Activated T-helper 1 cell treated with Interleukin-2 at 50 U/mL for 16 hours (primary cell): ENCODE measurements around the gene TAS2R1.
"Not testable (repeated sequence)": the region's sequence is repeated elsewhere in the genome, so short reads cannot be mapped to it uniquely, and the experiment has no call there.

Experiments
- DNase-seq: peaks from one replicate; pipeline ENCODE4 v3.0.0-alpha.2; 2020; ENCODE audit warnings: low read depth

The TAS2R1 gene

DNA sequence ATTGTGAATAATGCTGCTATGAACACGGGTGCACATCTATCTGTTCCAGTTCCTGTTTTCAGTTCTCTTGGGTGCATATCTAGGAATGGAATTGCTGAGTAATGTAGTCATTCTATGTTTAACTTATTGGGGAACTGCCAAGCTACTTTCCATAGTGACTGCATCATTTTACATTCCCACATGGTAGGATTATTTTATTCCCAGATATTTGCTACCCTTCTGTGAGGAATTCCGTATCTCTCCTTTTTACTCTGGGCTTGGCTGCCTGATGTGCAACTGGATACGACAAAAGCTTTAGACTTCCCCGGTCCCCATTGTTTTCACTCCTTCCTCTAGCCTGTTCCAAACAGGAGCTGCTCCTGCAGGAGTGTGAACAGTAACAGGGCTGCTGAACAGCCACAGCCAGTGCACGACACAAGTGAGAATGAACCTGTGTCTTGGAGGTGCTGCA is 7.2 kb downstream of the TAS2R1 start:
- no peak for DNase-seq

DNA sequence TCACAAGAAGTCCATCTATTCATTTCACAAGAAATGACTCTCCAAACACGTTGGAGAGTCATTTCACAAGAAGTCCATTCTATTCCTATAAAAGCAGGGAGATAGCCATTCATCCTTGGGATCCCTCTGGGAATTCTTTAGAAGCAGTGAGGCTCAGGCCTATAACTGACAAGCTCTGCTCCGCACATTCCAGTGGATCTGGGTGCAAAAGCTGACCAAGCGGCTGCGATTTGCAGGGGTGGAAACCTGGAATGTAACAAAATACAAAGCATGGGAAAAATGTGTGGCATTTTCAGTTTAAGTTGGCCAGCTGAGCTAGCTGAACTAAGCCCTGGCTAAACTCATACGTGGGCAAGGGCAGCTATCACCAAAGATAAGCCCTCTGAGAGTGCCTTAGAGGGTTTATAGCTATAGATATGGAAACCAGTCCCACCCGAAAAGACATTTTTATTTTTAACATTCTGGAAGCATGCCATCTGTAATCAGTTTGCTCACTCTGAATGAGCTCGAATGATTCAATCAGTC is 8.7 kb downstream of the TAS2R1 start:
- no peak for DNase-seq

DNA sequence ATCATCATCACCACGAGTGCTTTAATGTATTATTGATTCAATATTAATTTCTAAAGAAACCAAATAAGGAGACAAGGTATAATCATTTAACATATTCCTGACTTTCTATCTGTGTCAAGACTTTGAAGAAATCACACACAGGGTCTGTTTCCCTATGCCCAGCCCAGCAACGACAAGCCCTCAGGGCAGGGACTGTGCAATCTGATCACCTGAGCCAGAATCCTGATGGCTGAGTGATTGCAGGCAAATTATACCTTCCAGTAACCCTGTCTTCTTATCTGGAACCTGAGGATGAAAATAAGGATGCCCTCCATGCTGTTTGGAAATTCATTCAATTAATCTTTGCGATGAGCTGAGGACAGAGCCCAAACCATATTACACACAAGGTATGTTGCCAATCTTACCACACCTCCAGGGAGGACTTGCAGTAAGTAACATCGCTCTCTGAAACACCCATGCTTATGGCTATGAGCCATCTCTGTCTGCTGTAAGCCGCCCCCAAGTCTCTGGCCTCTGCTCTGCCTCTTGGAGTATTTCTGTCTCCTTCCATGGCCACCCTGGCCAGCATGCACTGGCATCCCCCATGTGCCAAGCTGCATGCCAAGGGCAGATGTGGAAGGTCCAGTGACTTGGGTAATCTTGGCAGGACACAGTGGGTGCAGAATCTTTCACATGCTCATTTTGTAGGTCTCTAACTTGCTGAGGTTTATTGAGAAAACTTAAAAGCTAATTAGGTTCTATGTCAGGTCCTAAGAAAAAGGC is 10.6 kb downstream of the TAS2R1 start:
- DNase-seq = no peak

DNA sequence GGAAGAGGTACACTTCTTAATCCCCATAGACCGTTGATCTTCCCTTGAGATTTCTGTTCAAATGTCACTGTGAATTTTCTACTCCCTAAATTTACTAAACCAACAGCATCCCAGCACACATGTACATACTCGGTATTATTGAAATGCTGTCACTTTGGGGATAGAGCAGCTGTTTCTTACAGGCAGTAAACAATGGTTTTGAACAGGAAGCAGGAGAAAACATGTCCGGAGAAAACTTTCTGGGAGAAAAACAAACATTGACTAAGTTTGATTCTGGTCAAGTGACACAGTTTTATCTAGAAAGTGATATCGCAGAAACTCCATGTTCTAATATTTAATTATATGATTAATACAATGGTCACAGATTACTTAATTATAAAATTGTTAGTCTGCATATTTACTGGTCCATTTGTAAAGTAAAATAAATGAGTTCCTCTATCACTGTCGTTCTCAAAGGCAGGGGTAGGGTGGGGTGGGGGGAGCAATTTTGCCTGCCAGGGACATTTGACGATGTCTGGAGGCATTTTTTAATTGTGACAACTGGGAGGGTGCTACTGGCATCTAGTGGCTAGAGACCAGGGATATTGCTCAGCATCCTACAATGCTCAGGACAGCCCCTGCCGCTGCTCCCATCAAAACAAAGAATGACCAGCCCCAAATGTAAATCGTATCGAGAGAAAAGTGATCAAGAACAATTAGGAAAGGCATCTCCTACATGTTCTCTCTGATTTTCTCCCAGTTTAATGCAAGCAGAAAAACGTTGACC is 12.2 kb downstream of the TAS2R1 start:
- no peak for DNase-seq

DNA sequence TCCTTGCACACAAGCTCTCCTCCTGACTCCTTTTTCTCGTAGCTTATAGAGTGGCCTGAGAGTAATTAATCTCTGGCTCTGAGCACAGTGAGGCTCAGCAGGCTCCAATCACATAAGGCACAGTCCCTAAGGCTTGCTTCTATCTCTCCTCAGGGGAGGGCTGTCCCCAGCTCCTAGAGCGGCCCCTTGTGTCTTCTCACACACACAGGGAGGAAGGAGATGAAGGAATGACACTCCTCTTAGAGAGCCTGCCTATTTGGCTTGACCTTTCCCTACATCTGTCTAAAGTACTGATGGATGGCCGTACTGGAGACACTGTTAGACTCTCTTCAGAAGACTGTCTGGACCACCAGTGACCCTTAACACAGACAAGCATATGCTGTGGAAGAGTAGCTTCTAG is 12.9 kb downstream of the TAS2R1 start:
- no peak for DNase-seq

DNA sequence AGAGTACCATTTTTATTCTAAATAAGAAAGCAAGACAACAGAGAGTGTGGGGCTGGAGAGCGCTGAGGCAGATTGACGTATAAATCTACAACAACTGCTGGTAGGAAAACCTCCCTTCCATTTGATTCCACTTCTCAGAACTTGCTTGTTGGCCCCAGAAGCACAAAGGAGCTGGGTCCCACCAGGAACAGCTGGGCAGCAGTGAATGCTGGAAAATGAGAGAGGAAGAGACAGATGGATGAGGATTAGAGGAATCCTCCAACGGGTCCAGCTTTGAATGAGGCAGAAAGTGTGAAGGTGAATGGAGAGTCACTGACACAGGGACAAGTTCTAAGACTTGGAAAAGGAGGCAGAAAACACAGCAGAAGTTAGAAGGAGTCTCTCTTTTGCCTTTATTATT is 14.8 kb downstream of the TAS2R1 start:
- no peak for DNase-seq

DNA sequence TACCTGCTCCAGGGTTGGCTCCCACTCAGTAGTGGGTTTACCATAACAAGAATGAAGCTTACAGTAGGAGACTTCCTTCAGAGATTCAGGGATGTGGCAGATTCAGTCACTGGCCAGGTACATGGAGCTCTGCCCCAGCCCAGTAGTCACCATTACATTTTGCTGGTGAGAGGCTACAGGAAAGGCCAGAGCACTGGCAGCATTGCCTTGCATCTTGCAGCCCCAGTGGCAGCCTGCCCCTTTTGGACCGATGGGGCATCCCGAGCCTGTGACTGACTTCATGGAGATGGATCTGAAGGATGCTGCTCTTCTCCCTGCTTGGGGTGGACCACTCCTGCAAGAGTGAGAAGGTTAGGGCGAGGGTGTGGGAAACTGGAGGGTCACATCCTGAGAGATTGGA is 16.8 kb downstream of the TAS2R1 start:
- DNase-seq = no peak

DNA sequence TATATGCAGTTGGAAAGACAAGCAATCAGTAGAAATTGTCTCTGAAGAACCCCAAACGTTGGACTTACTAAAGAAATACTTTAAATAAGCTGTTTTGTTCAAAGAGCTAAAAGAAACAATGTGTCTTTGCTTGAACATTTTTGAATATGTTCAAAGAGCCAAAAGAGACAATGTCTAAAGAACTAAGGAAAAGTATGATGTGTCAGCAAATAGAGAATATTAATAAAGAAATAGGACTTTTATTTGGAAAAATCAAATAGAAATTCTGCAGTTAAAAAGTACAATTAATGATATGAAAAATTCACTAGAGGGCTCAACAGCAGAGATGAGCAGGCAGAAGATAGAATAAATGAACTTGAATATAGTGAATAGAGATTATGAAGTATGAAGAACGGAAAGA is 19.2 kb downstream of the TAS2R1 start:
- DNase-seq = no peak

DNA sequence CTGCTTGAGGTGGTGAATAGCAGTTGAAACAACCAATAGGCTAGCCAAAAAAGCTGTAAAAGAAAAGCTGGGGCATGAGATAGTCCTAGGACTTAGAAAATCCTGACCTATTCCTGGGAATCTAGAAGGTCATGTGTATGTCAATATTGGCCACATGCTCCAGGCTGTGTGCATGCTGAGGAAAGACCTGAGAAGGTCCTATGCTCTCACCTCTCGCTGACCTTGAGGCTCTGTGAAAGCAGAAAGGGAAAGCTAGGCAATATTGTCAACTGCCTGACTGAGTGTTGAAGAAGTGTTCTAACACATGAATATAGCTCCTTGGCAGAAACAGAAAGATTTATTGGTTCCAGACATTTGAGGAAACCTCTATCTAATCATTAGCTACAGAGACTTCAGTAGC is 19.8 kb downstream of the TAS2R1 start:
- no peak for DNase-seq

DNA sequence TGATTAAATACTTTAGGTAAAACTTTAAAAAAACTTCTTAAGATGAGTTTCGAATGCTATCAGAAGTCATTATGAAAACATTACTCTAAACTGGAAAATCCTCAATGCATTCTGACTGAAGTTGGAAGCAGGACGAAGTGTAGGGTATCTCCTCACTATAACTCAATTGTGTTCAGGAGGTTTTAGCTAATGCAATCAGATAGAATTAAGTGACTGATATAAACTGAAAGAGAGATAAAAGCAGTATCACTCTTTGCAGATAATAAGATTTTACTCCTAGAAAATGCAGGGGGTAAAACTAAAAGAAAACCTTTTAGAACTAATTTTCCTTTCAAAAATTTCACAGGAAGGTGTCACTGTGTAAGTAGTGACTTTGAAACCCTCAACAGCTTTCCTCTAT is 22.1 kb downstream of the TAS2R1 start:
- no peak for DNase-seq

DNA sequence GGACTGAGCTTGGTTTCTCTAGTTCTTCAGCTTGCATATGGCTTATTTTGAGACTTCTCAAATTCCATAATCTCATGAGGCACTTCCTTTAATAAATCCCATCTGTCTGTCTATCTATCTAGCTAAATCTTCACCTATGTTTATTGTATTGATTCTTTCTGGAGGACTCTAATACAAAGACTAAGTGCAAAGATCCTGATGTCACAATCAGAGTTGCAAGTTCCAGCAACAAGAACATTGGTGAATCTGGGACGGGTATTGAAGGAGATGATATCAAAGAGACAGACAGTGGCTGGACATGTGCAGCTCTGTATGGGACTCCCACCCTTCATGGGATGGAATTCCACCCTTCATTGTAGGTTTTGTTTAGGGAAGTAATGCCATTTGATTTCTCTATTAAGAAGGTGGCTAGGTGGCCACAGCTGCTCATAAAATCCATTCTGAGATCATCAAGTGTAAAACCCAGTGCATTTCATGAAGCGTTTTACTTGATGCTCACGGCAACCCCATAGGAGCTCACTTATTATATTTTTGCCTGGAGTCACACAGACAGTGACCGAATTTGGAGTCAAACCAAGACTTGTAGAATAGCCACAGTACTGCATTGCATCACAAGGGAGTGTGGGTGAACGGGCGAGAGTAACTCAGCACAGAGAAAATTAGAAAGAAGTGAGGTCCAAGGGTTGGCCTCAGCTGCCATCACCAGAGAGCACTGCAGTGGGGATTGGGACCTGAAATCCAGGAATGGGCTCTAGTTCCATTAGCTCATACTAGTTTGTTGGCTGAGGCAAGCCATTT is 24.9 kb downstream of the TAS2R1 start:
- no peak for DNase-seq

DNA sequence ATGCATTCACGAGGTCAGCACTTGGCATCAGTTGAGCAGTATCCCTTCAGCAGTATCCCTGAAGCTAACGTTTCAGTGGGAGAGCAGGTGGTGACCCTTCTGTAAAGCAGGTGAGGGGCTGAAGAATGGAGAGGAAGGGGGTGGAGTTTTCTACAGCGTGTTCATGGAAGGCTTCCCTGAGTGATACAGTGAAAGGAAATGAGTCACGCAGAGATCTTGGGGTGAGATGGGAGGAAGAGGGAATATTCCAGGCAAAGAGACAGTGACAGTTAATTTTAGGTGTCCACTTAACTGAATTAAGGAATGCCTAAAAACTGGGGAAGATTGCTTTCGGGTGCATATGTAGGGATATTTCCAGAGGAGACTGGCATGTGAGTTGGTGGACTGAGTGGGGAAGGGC is 25.7 kb downstream of the TAS2R1 start:
- DNase-seq = no peak

DNA sequence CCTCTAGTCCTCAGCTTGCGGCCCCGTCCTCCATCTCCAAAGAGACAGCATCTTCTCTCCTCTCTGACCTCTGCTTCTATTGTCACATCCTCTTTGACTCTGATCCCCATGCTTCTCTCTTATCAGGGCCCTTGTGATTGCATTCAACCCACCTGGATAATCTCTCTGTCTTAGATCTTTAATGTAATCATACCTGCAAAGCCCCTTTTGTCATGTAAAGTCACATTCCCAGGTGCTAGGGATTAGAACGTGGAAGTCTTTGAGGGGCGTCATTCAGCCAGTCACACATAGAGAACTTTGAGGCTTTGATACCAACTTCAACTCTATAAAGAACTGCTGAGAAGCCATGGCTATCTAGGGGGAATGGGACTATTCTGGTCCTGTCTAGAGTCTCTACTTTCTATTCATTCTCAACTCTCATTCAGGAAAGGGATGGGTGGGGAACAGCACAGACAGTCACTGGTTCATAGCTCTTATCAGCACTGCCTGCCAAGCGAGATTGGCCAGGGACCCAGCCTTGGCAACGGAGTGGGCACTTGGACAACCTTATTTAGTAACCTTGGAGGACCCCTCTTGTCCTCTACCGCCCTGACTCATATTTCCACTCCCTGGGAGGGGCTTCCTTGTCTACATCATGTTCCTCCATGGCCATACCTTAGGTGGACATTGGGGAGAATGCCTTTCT is 29.0 kb downstream of the TAS2R1 start:
- DNase-seq = no peak

DNA sequence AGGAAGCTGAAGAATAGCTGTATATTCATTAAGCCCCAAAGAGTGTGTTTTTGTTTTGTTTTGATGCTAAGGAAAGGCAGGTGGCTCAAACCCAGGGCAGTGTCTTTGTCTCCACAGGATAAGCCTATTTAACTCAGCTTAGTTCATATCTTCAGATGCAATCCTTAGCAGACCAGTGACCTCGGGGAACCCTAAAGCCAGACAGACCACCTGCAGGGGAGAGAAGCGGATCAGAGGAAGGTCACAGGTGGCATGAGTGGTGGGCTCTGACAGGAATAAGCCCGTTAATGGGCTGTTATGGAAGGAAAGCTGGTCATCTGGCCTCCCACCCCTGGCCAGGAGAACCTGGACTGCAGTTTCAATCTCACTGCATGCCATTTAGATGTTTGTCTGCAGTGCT is 30.8 kb downstream of the TAS2R1 start:
- DNase-seq = no peak

DNA sequence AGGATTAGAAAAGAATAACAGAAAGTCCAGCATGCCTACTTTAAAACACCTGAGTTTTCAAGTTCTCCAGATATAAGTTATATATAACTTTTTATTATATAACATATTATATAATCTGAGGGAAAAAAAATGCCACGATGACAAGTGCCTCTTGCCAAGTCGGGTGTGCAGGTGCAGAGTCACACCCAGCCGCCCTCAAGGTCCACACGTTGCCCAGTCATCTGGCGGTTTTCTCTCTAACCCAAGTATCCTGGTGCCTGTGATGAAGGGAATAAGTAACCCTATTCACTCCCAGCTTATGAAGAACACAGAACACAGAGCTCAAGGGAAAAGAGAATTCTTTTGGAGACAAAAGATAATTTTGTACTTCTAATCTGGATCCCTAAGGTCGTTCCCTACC is 31.8 kb downstream of the TAS2R1 start:
- not testable (repeated sequence) for DNase-seq

DNA sequence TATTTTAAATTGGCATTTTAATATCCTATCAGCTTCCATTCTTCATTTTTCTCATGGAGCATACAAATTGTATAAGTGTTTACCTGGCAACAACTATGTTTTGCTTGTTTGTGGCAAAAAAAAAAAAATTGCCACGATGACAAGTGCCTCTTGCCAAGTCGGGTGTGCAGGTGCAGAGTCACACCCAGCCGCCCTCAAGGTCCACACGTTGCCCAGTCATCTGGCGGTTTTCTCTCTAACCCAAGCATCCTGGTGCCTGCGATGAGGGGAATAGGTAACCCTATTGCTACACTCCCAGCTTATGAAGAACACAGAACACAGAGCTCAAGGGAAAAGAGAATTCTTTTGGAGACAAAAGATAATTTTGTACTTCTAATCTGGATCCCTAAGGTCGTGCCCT is 32.8 kb downstream of the TAS2R1 start:
- not testable (repeated sequence) for DNase-seq

DNA sequence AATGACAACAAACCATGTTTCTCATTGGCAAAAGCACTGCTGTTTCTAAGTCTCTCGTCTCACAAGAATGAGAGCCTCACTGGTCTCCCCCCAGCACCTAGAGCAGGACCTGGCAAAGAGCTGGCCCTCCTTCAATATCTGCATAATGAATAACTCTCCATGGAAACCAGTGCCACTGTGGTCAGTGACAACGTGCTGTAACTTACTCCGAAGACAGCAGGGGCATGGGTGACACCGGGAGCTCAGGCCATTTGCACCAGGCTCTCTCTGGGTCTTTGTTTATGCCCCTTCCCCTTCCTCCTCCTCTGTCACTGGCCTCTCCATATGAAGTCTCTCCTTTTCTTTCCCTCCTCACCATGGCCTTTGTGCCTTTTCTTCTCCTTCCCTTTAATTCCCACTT is 33.3 kb downstream of the TAS2R1 start:
- DNase-seq = no peak

DNA sequence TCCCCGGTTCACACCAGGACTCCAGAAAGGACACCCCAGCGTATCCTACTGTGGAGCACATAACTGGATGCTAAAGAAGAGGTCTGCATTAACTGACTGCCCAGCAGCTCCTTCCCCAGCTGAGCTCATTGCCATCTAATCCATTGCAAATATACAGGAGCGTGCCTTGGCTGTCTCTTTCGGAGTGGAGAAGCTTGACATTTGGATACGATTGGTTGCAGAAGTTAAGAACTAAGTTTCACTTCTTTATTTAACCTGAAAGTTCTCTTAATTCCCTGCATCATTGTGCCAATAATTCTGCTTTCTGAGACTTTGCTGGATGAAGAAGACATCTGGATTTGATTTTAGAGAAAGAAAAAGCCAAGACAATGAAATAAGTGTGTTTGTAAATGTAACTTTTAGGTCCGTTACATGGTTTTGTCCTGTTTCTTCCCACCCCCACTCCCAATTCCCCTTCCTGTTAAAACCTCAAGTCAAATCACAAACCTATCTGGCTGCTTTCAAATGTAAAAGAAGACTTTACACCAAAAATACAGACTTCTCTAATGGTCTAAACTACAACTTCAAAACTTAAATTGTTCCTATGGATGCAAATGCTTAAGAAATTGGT is 33.9 kb downstream of the TAS2R1 start:
- DNase-seq = no peak

DNA sequence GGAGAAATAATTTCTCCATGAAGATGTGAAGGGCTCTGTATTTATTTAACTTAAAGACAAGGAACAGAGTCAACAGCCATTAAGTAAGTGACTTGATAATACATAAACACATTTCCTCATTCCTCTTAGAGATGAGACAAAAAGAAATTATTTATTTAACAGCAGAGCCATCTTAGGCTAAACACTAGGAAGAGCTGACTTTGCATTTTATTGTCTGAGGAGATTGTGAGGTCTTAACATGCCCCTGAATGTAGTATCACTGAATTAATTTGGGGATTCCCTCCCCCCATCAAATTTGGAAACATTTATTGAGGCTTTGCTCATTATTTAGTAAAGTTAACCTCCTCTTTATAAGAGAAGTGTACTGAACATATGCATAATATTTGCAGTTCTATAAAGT is 35.2 kb downstream of the TAS2R1 start:
- DNase-seq = no peak

DNA sequence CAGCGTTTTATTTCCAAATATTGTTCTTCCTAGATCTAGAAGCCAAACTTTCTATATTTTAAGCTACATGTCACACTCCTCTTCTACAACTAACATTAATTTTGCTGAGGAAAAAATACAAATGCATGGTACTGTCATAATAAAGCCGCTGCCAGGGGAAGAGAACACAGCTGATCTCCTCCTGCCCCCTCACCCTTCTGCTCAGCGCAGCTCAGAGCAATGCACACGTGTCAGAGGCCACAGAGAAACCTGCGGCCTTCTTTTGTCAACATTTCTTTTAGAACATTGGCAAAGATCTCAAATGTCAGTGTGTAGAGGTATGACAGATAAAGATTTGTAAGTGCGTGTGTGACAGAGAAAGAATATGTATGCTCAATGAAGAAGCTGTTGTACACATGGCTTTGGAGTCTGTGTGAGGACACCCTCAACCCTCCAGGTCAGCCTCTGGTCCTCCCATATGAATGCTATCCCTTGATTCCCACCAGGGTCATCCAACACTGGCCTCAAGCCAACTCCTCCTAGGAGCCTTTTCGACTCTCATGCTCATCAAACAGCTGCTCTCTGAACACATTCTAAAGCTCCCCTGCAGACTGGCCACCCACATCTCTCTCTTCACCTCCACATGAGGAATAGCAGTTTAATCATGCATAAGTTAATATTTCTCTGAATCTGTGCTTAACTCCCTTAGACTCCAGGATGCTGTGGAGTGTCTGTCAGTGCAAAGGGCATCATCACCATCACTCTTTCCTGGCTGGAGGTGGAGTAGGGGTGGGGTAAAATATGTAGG is 40.9 kb downstream of the TAS2R1 start:
- no peak for DNase-seq

DNA sequence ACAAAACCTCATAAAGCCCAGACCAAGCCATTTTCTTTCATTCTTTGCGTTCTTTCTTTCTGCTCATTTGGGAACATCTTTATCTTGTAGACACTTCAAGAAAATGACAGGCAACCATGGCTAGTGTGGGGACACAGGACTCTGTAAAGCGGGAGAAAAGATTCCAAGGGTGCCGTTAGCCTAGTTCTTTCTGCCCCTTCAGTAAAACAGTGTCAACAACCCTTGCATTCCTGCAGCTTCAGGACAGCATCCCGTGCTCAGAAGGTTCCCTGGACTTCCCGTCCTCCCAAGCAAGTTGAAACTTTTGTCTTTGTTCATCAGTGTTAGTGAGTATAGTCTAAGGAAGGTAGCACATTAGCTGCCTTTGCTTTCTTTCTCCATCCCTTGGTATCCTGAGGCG is 41.9 kb downstream of the TAS2R1 start:
- no peak for DNase-seq
